CD4-positive, alpha-beta T cell (primary cell): ENCODE results near the gene PLXND1. TPM values are rescaled to one million over a fixed set of nuclear protein-coding genes. Genes with fewer than 3 reads are reported as not detected.

Source experiments
- ATAC-seq: fragments of 200-7000 bp; cut with Tn5 transposase; one replicate; pipeline ENCODE4 v1.10.0; 2022; ENCODE audit warnings: mild to moderate bottlenecking; ENCODE audit not compliant: poor library complexity
- CTCF ChIA-PET: fragments of 350-600 bp; sonication (Branson Sonifier 250); formaldehyde crosslinking; loops from one replicate; lab custom pipeline; 2021; ENCODE audit warnings: antibody characterized with exemption, inconsistent platforms; lab: Charles Lee
- POLR2A ChIA-PET: fragments of 350-600 bp; sonication (Branson Sonifier 250); formaldehyde crosslinking; loops from one replicate; lab custom pipeline; 2021; ENCODE audit warnings: antibody characterized with exemption, inconsistent platforms; lab: Charles Lee
- DNase-seq, 14 experiments: peaks; one replicate each; pipeline ENCODE4 v3.0.0-alpha.2; 2013 to 2020; ENCODE audit warnings: mixed read lengths in 2 of 14
- H3K27ac ChIP-seq, 2 donors: one replicate each; pipeline versions ENCODE4 v1.5.1 to v1.7.0; 2013; ENCODE audit warnings: low read length in 2 of 2, low read depth in 1 of 2, mild to moderate bottlenecking in 1 of 2
- H3K27me3 ChIP-seq, 2 experiments: 1 replicate in 1 of 2; 2 replicates in 1 of 2; pipeline versions ENCODE4 v1.6.1 to v1.7.0; 2013; ENCODE audit warnings: low read length in 2 of 2, control low read depth in 1 of 2, mild to moderate bottlenecking in 1 of 2, moderate library complexity in 1 of 2; ENCODE audit not compliant: insufficient read depth in 2 of 2, control insufficient read depth in 1 of 2
- H3K36me3 ChIP-seq: one replicate; pipeline ENCODE4 v1.6.1; 2013; ENCODE audit warnings: low read length, control low read depth; ENCODE audit not compliant: insufficient read depth
- H3K4me1 ChIP-seq: one replicate; pipeline ENCODE4 v1.6.1; 2013; ENCODE audit warnings: low read length, control low read depth; ENCODE audit not compliant: insufficient read depth
- H3K4me3 ChIP-seq: one replicate; pipeline ENCODE4 v1.5.1; 2013; ENCODE audit warnings: mild to moderate bottlenecking, low read length, moderate library complexity
- H3K9me3 ChIP-seq, 2 experiments: 1 replicate in 1 of 2; 2 replicates in 1 of 2; pipeline versions ENCODE4 v1.6.1 to v1.7.0; 2013; ENCODE audit warnings: low read length in 2 of 2, mild to moderate bottlenecking in 2 of 2, control low read depth in 1 of 2, moderate library complexity in 1 of 2; ENCODE audit not compliant: control insufficient read depth in 1 of 2, insufficient read depth in 1 of 2
- H3K27ac Mint-ChIP-seq: one replicate; pipeline ENCODE4 v1.8.0; 2020; ENCODE audit warnings: mixed read lengths
- H3K27me3 Mint-ChIP-seq: one replicate; pipeline ENCODE4 v1.8.0; 2021; ENCODE audit warnings: mixed read lengths
- H3K36me3 Mint-ChIP-seq: one replicate; pipeline ENCODE4 v1.8.0; 2021; ENCODE audit warnings: low read depth, mixed read lengths
- H3K4me1 Mint-ChIP-seq: one replicate; pipeline ENCODE4 v1.8.0; 2021; ENCODE audit warnings: low read depth, mixed read lengths
- H3K4me3 Mint-ChIP-seq: one replicate; pipeline ENCODE4 v1.8.0; 2020; ENCODE audit warnings: mild to moderate bottlenecking, mixed read lengths
- H3K9me3 Mint-ChIP-seq: one replicate; pipeline ENCODE4 v1.8.0; 2020; ENCODE audit warnings: mixed read lengths
- intact Hi-C, 2 experiments: fragments of 100-400 bp; cut with DNase I in 1 of 2; cut with micrococcal nuclease in 1 of 2; formaldehyde crosslinking; loops; one replicate each; pipeline versions ENCODE4 v1.15.1 to v1.9.0; 2023 to 2025; cut with DNase I, micrococcal nuclease
- total RNA-seq, 174 experiments: library from RNA in 2 of 174; stranded (reverse) in 2 of 174; gene quantifications; one replicate each; pipeline ENCODE4 v1.2.3 and lab custom pipeline; 2021 to 2026
- TF ChIP-seq, protein P1 (sequence below): fragments of 200-600 bp; IDR thresholded peaks from one replicate; pipeline ENCODE4 v1.8.0; 2022; ENCODE audit warnings: antibody characterized with exemption, mild to moderate bottlenecking

The PLXND1 gene
- total RNA-seq, 2 experiments from 2014 or later = 61.7 to 62.5 TPM

DNA sequence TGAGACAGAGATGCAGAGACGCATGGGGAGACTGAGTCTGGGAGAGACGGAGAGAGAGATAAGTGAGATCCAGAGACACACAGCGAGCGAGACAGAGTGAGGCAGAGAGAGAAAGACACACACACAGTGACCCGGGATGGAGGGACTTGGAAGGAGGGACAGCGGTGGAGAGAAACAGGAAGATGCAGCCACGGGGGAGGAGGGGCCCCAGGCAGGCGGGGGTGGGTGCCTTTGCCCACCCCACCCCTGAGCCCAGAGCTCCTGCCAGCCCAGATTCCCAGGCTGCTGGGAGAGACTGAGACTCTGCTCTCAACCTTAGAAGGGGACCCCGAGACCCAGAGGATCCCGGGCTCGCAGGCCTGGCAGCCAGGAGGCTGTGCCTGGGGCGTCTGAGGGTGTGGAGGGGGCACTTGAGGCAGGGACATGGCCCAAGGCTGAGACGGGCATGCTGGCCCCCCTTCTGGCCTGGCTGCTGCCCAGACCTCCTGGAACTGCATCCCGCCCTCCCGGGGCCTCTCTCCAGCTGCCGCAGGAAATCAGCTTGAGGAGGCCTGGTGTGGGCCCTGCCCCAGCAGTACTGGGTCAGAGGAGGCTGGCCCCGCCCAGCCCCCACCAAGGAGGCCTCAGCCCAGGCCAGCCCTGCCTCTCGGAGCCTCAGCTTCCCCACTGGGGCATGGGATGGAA lies 45.4 kb downstream of the PLXND1 start:
- H3K4me1 Mint-ChIP-seq = no peaks in the 10 kb centered on the region
- ChIA-PET CTCF (no interaction called here), POLR2A (no interaction called here)
- H3K4me3 ChIP-seq = no peak overlapping the region
- H3K27me3 ChIP-seq = no peaks in the 10 kb centered on the region
- H3K9me3 ChIP-seq = peaks cover 0 to 5% of the 10 kb centered on the region in 2 experiments
- no peaks in the 10 kb centered on the region for H3K27me3 Mint-ChIP-seq
- H3K4me1 ChIP-seq = peaks cover 8% of the 10 kb centered on the region
- TF ChIP-seq, protein P1, sequence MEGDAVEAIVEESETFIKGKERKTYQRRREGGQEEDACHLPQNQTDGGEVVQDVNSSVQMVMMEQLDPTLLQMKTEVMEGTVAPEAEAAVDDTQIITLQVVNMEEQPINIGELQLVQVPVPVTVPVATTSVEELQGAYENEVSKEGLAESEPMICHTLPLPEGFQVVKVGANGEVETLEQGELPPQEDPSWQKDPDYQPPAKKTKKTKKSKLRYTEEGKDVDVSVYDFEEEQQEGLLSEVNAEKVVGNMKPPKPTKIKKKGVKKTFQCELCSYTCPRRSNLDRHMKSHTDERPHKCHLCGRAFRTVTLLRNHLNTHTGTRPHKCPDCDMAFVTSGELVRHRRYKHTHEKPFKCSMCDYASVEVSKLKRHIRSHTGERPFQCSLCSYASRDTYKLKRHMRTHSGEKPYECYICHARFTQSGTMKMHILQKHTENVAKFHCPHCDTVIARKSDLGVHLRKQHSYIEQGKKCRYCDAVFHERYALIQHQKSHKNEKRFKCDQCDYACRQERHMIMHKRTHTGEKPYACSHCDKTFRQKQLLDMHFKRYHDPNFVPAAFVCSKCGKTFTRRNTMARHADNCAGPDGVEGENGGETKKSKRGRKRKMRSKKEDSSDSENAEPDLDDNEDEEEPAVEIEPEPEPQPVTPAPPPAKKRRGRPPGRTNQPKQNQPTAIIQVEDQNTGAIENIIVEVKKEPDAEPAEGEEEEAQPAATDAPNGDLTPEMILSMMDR = no peak
- H3K4me3 Mint-ChIP-seq = no peak overlapping the region
- no peak overlapping the region for H3K27ac Mint-ChIP-seq
- ATAC-seq (no peak), DNase-seq (no peak)
- peaks cover 7% of the 10 kb centered on the region for H3K36me3 ChIP-seq
- H3K27ac ChIP-seq = no peak overlapping the region
- intact Hi-C loops = no loop called here
- H3K36me3 Mint-ChIP-seq = no peaks in the 10 kb centered on the region
- no peaks in the 10 kb centered on the region for H3K9me3 Mint-ChIP-seq

DNA sequence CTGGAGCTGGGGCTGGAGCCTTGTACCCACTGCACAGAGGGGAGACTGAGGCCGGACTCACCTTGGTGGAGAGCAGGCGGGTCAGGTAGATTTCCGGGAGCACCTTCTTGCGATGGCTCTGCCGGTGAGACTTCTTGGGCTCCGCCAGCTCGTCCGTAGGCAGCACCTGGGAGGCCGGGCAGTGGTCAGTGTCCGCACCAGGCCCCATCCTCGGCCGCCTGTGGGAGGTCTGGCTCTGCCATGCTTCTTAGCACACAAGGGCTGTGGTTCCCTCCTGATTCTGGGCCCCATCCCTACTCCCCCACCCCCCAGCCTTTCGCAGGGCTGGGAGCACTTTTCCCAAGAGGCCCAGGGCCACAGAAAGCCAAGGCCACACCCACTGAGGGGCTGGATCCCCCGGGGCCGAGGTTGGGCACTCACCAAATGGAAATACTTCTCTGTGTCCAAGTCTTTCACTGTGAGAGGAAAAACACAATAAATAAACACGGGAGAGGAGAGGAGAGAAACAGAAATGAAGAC lies 46.1 kb downstream of the PLXND1 start:
- no peak for DNase-seq
- Mint-ChIP-seq H3K27me3 (no peaks in the 10 kb centered on the region), H3K27ac (no peak overlapping the region), H3K9me3 (no peaks in the 10 kb centered on the region), H3K4me1 (no peaks in the 10 kb centered on the region), H3K36me3 (no peaks in the 10 kb centered on the region), H3K4me3 (no peak overlapping the region)
- peaks cover 8% of the 10 kb centered on the region for H3K4me1 ChIP-seq
- ChIA-PET CTCF (no interaction called here), POLR2A (no interaction called here)
- no peak for ATAC-seq
- intact Hi-C loops = no loop called here
- no peaks in the 10 kb centered on the region for H3K27me3 ChIP-seq
- TF ChIP-seq, protein P1 = no peak
- peaks cover 0 to 4% of the 10 kb centered on the region in 2 experiments for H3K9me3 ChIP-seq
- H3K27ac ChIP-seq = no peak overlapping the region
- H3K36me3 ChIP-seq = peaks cover 7% of the 10 kb centered on the region
- H3K4me3 ChIP-seq = no peak overlapping the region

- ChIA-PET CTCF (no interaction called here), POLR2A (interaction anchor here (1.1 to 1.4 kb wide), 2 partner anchors 17 to 34 kb away, joined by 3 to 4 read pairs; no protein-coding TSS in a partner anchor)
- Histone ChIP-seq H3K4me1 (peaks cover 12% of the 10 kb centered on the region), H3K27me3 (no peaks in the 10 kb centered on the region), H3K27ac (no peak overlapping the region), H3K36me3 (peaks cover 7% of the 10 kb centered on the region), H3K9me3 (no peaks in the 10 kb centered on the region), H3K4me3 (no peak overlapping the region)
- H3K27ac Mint-ChIP-seq = no peak overlapping the region
- DNase-seq = no peak
- intact Hi-C loops = no loop called here
- no peaks in the 10 kb centered on the region for H3K27me3 Mint-ChIP-seq
- H3K9me3 Mint-ChIP-seq = no peaks in the 10 kb centered on the region
- no peaks in the 10 kb centered on the region for H3K36me3 Mint-ChIP-seq
- H3K4me1 Mint-ChIP-seq = peaks cover 4% of the 10 kb centered on the region
- no peak overlapping the region for H3K4me3 Mint-ChIP-seq
- ATAC-seq = no peak
- TF ChIP-seq, protein P1 = no peak
Measured at GRCh38 chr3:129559565-129560079, 46.9 kb downstream of the PLXND1 start.
